GM23248 (cell line): ENCODE measurements around the gene SPDYC. TPM values are rescaled to one million over a fixed set of nuclear protein-coding genes. Genes with fewer than 3 reads are reported as not detected.

ENCODE experiments used
- DNase-seq: peaks from one replicate; pipeline ENCODE4 v3.0.0-alpha.2; 2015
- H2AFZ ChIP-seq: fragments of 200-600 bp; sonication (generic); 2 replicates; pipeline ENCODE4 v1.6.1; 2016; ENCODE audit warnings: antibody characterized with exemption
- H3F3A ChIP-seq: fragments of 200-600 bp; sonication (generic); 2 replicates; pipeline ENCODE4 v1.6.1; 2016; ENCODE audit warnings: mild to moderate bottlenecking, antibody characterized with exemption, mixed run types; ENCODE audit not compliant: insufficient read depth
- H3K27ac ChIP-seq: fragments of 200-600 bp; sonication (generic); 2 replicates; pipeline ENCODE4 v1.5.1; 2016; ENCODE audit warnings: mild to moderate bottlenecking
- H3K27me3 ChIP-seq: fragments of 200-600 bp; sonication (generic); replicated peaks from 2 replicates; pipeline ENCODE4 v1.6.1; 2016; ENCODE audit warnings: mild to moderate bottlenecking; ENCODE audit not compliant: insufficient read depth
- H3K36me3 ChIP-seq: fragments of 200-600 bp; sonication (generic); 2 replicates; pipeline ENCODE4 v1.6.1; 2016; ENCODE audit warnings: low read depth, mild to moderate bottlenecking
- H3K4me1 ChIP-seq: fragments of 200-600 bp; sonication (generic); 2 replicates; pipeline ENCODE4 v1.6.1; 2016; ENCODE audit warnings: mild to moderate bottlenecking; ENCODE audit not compliant: insufficient read depth
- H3K4me2 ChIP-seq: fragments of 200-600 bp; sonication (generic); one replicate; pipeline ENCODE4 v1.6.1; 2016; ENCODE audit warnings: mild to moderate bottlenecking; ENCODE audit not compliant: unreplicated experiment
- H3K4me3 ChIP-seq: fragments of 200-600 bp; sonication (generic); 2 replicates; pipeline ENCODE4 v1.5.1; 2016; ENCODE audit warnings: mild to moderate bottlenecking
- H3K79me2 ChIP-seq: fragments of 200-600 bp; sonication (generic); 2 replicates; pipeline ENCODE4 v1.6.1; 2016; ENCODE audit warnings: mild to moderate bottlenecking; ENCODE audit not compliant: insufficient read depth
- H3K9ac ChIP-seq: fragments of 200-600 bp; sonication (generic); 2 replicates; pipeline ENCODE4 v1.6.1; 2016; ENCODE audit warnings: mild to moderate bottlenecking
- H3K9me2 ChIP-seq: fragments of 200-600 bp; sonication (generic); 2 replicates; pipeline ENCODE4 v1.6.1; 2016; ENCODE audit warnings: mixed run types, mild to moderate bottlenecking, moderate library complexity; ENCODE audit not compliant: insufficient read depth
- H3K9me3 ChIP-seq: fragments of 200-600 bp; sonication (generic); one replicate; pipeline ENCODE4 v1.6.1; 2017; ENCODE audit warnings: low read depth
- H4K20me1 ChIP-seq: fragments of 200-600 bp; sonication (generic); 2 replicates; pipeline ENCODE4 v1.6.0; 2016; ENCODE audit not compliant: insufficient read depth
- EZH2 ChIP-seq: fragments of 200-600 bp; sonication (generic); IDR thresholded peaks from 2 replicates; pipeline ENCODE4 v1.6.1; 2018; ENCODE audit warnings: antibody characterized with exemption, mild to moderate bottlenecking; ENCODE audit not compliant: insufficient read depth, poor library complexity, severe bottlenecking
- EZH2phosphoT487 ChIP-seq: fragments of 200-600 bp; sonication (generic); IDR thresholded peaks from 2 replicates; pipeline ENCODE4 v1.6.1; 2018; ENCODE audit warnings: antibody characterized with exemption, moderate library complexity, mild to moderate bottlenecking, low read depth; ENCODE audit not compliant: insufficient read depth
- WGBS, 2 experiments: methylation state at CpG; one replicate each; pipeline ENCODE4 v1.1.6; 2015 to 2017; ENCODE audit warnings: low lambda C conversion rate in 2 of 2, low coverage in 1 of 2; ENCODE audit errors: missing lambda C conversion rate in 2 of 2; 5-methylcytosine and 5-hydroxymethylcytosine counted together
- in situ Hi-C: fragments of 300-500 bp; cut with MboI; formaldehyde crosslinking; loops from 2 replicates; pipeline ENCODE4 v1.15.0; 2020
- polyA plus RNA-seq: library from polyadenylated mRNA; unstranded; fragments of >200 nt; fragmentation: Nextera tagmentation; extraction: Ambion mirVana; gene quantifications from 2 replicates; pipeline ENCODE4 v1.2.1, GENCODE V29; 2016
- total RNA-seq: library from RNA; depleted of rRNA; stranded (reverse); fragments of >200 nt; shearing (Covaris generic); gene quantifications from 2 replicates; pipeline ENCODE4 v1.2.3, GENCODE V29; 2014

Gene SPDYC
- total and polyA plus RNA-seq, 2 experiments from 2014 or later, result not detected

DNA sequence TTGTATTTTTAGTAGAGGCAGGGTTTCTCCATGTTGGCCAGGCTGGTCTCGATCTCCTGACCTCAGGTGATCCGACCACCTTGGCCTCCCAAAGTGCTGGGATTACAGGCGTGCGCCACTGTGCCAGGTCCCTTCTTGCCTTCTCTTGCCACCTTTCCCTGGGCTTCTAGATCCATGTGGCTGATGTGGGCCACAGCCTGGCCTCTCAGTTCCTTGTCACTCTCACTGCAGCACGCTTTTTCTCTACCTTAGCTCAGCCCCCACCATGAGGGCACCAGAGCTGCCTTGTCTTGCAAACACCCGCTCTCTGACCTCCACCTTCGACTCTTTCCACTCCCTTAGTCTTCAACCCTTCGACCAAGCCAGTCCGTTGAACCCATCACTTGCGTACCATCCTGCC is 19.2 kb downstream of the SPDYC start:
- H4K20me1 ChIP-seq, result no peaks in the 10 kb centered on the region
- TF ChIP-seq EZH2phosphoT487 (no peak), EZH2 (no peak)
- no peaks in the 10 kb centered on the region for H3K27me3 ChIP-seq
- H3K9me3 ChIP-seq, result no peaks in the 10 kb centered on the region
- no peak overlapping the region for H3K27ac ChIP-seq
- in situ Hi-C loops, result no loop called here
- H2AFZ ChIP-seq, result no peak overlapping the region
- H3K79me2 ChIP-seq, result peaks cover 22% of the 10 kb centered on the region; the same call in 1 of the 2 replicates
- no peaks in the 10 kb centered on the region for H3F3A ChIP-seq
- H3K9me2 ChIP-seq, result no peaks in the 10 kb centered on the region
- no peak overlapping the region for H3K9ac ChIP-seq
- no peak overlapping the region for H3K4me2 ChIP-seq
- peaks cover 23% of the 10 kb centered on the region for H3K36me3 ChIP-seq
- no peak for DNase-seq
- H3K4me1 ChIP-seq, result no peaks in the 10 kb centered on the region
- H3K4me3 ChIP-seq, result no peak overlapping the region
- 89% methylated on average over 10 of the region's 10 CpGs for WGBS, 2 experiments

DNA sequence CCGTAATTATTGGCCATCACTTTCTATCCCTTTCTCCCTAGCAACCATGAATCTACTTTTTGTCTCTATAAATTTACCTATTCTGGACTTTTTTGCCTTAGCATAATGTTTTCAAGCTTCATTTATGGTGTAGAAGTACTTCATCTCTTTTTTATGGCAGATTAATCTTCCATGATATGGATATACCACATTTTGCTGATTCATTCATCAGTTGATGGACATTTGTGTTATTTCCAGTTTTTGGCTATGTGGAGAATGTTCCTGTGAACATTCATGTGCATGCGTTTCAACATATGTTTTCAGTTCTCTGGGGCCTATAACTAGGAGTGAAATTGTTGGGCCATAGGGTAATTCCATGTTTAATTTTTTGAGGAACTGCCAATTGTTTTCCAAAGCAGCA is 24.5 kb downstream of the SPDYC start:
- Histone ChIP-seq H3K79me2 (peaks cover 26% of the 10 kb centered on the region), H3K27ac (no peak overlapping the region), H3K4me2 (no peak overlapping the region), H3F3A (no peaks in the 10 kb centered on the region), H3K9ac (no peak overlapping the region), H4K20me1 (no peaks in the 10 kb centered on the region), H3K27me3 (no peaks in the 10 kb centered on the region), H3K36me3 (peaks cover 58% of the 10 kb centered on the region), H2AFZ (no peak overlapping the region), H3K9me2 (no peaks in the 10 kb centered on the region), H3K9me3 (no peaks in the 10 kb centered on the region), H3K4me3 (no peak overlapping the region), H3K4me1 (no peaks in the 10 kb centered on the region)
- WGBS, 2 experiments, result 81 to 83% methylated on average over 2 of the region's 2 CpGs
- in situ Hi-C loops, result no loop called here
- DNase-seq, result no peak
- TF ChIP-seq EZH2, result no peak
- no peak for TF ChIP-seq EZH2phosphoT487

DNA sequence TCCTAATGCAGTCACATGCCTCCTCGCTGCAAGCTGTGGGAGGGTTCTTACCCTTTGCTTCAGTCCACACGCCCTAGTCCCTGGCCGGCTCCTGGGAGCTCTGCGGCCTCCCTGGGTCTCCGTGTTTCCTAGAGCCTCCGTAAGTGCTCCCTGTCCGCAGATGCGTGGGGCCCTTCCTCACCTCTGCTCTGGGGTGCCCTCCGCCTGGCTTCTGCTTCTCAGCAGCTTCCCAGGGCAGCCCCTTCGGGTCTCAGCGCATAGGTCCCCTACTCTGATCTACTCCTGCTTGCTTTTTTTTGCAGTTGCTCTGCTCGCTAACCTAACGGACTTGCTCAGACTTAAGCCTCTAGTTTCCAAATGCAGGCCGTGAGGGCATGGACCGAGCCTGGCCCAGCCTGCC is 34.1 kb downstream of the SPDYC start:
- H3K36me3 ChIP-seq, result peaks cover 13% of the 10 kb centered on the region
- no peaks in the 10 kb centered on the region for H4K20me1 ChIP-seq
- no peaks in the 10 kb centered on the region for H3K27me3 ChIP-seq
- H3K9me2 ChIP-seq, result no peaks in the 10 kb centered on the region
- no peaks in the 10 kb centered on the region for H3K79me2 ChIP-seq
- H3K4me2 ChIP-seq, result no peak overlapping the region
- DNase-seq, result no peak
- H3F3A ChIP-seq, result no peaks in the 10 kb centered on the region
- no peaks in the 10 kb centered on the region for H3K9me3 ChIP-seq
- WGBS, 2 experiments, result 93% methylated on average over 15 of the region's 15 CpGs
- no peak overlapping the region for H3K27ac ChIP-seq
- no peak overlapping the region for H3K4me3 ChIP-seq
- no peak overlapping the region for H2AFZ ChIP-seq
- no peak for TF ChIP-seq EZH2phosphoT487
- no peak for TF ChIP-seq EZH2
- in situ Hi-C loops, result no loop called here
- H3K4me1 ChIP-seq, result no peaks in the 10 kb centered on the region
- no peak overlapping the region for H3K9ac ChIP-seq

DNA sequence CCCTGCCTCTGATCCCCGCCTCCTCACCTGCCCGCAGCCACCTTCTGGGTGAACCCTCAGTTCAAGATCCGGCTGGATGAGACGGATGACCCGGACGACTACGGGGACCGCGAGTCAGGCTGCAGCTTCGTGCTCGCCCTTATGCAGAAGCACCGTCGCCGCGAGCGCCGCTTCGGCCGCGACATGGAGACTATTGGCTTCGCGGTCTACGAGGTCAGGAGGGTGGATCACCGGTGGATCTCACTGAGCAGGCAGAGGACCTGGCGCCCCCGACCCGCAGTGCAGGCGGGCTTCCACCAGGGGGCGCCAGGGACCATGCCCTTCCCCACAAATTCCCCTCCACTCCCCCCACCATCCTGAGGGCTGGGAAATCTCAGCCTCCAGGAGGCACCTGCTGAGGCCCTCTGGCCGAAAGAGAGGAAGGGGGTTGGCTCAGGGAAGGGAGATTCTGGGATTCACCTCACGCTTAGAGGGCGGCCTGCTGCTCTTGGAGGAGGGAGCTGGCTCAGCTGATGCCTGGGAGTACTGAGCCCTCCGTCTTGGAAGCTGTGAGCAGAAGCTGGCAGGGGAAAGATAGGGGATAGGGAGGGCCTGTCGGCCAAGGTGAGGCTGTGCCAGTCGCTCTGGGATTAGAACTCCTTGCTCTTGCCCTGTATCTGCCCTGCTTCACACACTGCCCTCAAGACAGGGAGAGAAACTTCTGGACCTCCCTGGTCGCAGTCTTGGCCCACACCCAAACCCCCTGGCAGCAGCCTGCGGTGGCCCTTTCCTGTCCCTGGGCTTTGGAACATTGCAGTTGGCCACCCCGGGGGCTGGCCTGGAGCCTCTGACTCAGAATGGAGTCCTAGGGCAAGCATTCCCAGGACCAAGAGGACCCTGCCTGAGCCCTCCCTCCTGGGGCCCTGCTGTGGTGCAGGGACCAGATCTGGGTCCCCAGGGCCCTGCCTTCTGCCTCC is 34.9 kb downstream of the SPDYC start:
- H3K9ac ChIP-seq, result no peak overlapping the region
- H3K4me3 ChIP-seq, result no peak overlapping the region
- TF ChIP-seq EZH2phosphoT487 (no peak), EZH2 (no peak)
- peak; percentile 40 for DNase-seq
- peaks cover 8% of the 10 kb centered on the region; the same call in 1 of the 2 replicates for H3K36me3 ChIP-seq
- in situ Hi-C loops, result no loop called here
- no peaks in the 10 kb centered on the region for H3K4me1 ChIP-seq
- no peak overlapping the region for H3K4me2 ChIP-seq
- H2AFZ ChIP-seq, result no peak overlapping the region
- no peak overlapping the region for H3K27ac ChIP-seq
- no peaks in the 10 kb centered on the region for H3K27me3 ChIP-seq
- no peaks in the 10 kb centered on the region for H3K79me2 ChIP-seq
- H3K9me3 ChIP-seq, result no peaks in the 10 kb centered on the region
- H4K20me1 ChIP-seq, result no peaks in the 10 kb centered on the region
- H3K9me2 ChIP-seq, result no peaks in the 10 kb centered on the region
- WGBS, 2 experiments, result 75 to 90% methylated on average over 31 to 38 of the region's 38 CpGs
- no peaks in the 10 kb centered on the region for H3F3A ChIP-seq
